NCI-H187 (cell line): Measurements from ENCODE around the gene PTER.

ENCODE experiments used
- DNase-seq, 2 experiments: peaks; one replicate each; lab custom pipeline; 2025; lab: John Stamatoyannopoulos, UW

PTER gene

GRCh38 chr10:16470747-16471146 is 33.9 kb downstream of the PTER start:
- DNase-seq = no peak

- no peak for DNase-seq
These were observed 36.0 kb downstream of the PTER start for GRCh38 chr10:16472828-16473227.

- no peak for DNase-seq
These were observed 40.9 kb downstream of the PTER start for GRCh38 chr10:16477757-16478156.

GRCh38 chr10:16478801-16479200 is 42.0 kb downstream of the PTER start:
- DNase-seq = no peak

- no peak for DNase-seq
These were observed 44.4 kb downstream of the PTER start for GRCh38 chr10:16481052-16481728.

GRCh38 chr10:16483241-16483917 is 46.6 kb downstream of the PTER start:
- DNase-seq = no peak

GRCh38 chr10:16490511-16490910 is 53.7 kb downstream of the PTER start:
- no peak for DNase-seq

- DNase-seq = no peak
These were observed 55.1 kb downstream of the PTER start for GRCh38 chr10:16491933-16492332.

- no peak for DNase-seq
These were observed 57.2 kb downstream of the PTER start for GRCh38 chr10:16493884-16494536.

- DNase-seq = no peak
These were observed 61.1 kb downstream of the PTER start for GRCh38 chr10:16497911-16498310.

- no peak for DNase-seq
These were observed 68.4 kb downstream of the PTER start for GRCh38 chr10:16505161-16505560.

- no peak for DNase-seq
These were observed 73.2 kb downstream of the PTER start for GRCh38 chr10:16509996-16510395.

GRCh38 chr10:16510843-16511242 is 74.0 kb downstream of the PTER start:
- no peak for DNase-seq

- DNase-seq = no peak
These were observed 82.0 kb downstream of the PTER start for GRCh38 chr10:16518822-16519221.

GRCh38 chr10:16519250-16519907 is 82.6 kb downstream of the PTER start:
- DNase-seq = no peak

GRCh38 chr10:16519908-16520861 is 83.4 kb downstream of the PTER start:
- DNase-seq = no peak

- DNase-seq = no peak
These were observed 84.1 kb downstream of the PTER start for GRCh38 chr10:16520900-16521299.

GRCh38 chr10:16521311-16522016 is 84.7 kb downstream of the PTER start, which contains the start of gene C1QL3:
C1QL3 (minus strand) TSS chr10:16521879; CDS start chr10:16521065, 814 bp downstream.
- no peak for DNase-seq

- no peak for DNase-seq
These were observed 90.6 kb downstream of the PTER start for GRCh38 chr10:16527452-16527851.

- no peak for DNase-seq
These were observed 93.0 kb downstream of the PTER start for GRCh38 chr10:16529853-16530252.

GRCh38 chr10:16536155-16536554 is 99.3 kb downstream of the PTER start:
- no peak for DNase-seq
